Bronchial epithelial cell (primary cell): Measurements from ENCODE around the gene ABTB2. TPM values are rescaled to one million over a fixed set of nuclear protein-coding genes. Genes with fewer than 3 reads are reported as not detected.

ENCODE experiments used
- DNase-seq: peaks from one replicate; pipeline ENCODE4 v3.0.0-alpha.2; 2010; ENCODE audit warnings: low read depth
- FAIRE-seq: peaks from 2 replicates; lab custom pipeline; 2011; peaks lifted over from hg19 to GRCh38; lab: Jason Lieb, UNC
- H3K27me3 ChIP-seq: 2 replicates; pipeline ENCODE4 v1.5.1; 2011; ENCODE audit warnings: low read length; ENCODE audit not compliant: control insufficient read depth, insufficient read depth
- H3K36me3 ChIP-seq: 2 replicates; pipeline ENCODE4 v1.5.1; 2011; ENCODE audit warnings: low read length; ENCODE audit not compliant: control insufficient read depth, insufficient read depth
- H3K4me3 ChIP-seq: 2 replicates; pipeline ENCODE4 v1.5.1; 2011; ENCODE audit warnings: mild to moderate bottlenecking, low read depth, low read length, control low read depth
- total RNA-seq: library from RNA; depleted of rRNA; stranded (reverse); fragments of >200 nt; gene quantifications from 2 replicates; pipeline ENCODE4 v1.2.1, GENCODE V29; 2014
- TF ChIP-seq, protein P1 (sequence below): IDR thresholded peaks from 2 replicates; pipeline ENCODE4 v1.5.1; 2011; ENCODE audit warnings: mild to moderate bottlenecking, moderate library complexity, low read length, control low read depth, inconsistent platforms; ENCODE audit not compliant: insufficient read depth, severe bottlenecking

The ABTB2 gene
- total RNA-seq, 1 donor from 2014 or later, result 0.53 TPM

DNA sequence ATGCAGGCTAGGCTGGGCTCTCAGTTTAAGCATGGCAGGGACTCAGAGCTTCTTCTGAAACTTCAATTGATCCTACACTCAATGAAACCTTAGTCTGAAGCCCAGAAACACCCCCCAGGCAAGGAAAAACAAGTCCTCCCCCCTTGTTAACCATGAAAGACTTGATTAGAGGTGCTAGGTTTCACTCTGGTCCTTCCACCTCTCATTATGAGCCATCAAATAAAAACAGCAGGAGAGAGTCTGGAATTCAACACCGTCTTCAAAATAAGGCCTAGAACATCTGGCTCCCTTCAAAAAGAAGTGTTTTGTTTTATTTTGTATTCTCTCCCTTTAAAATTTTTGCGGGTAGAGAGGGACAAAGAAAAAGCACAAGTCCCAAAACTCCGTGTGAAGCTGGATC is 156.7 kb downstream of the ABTB2 start:
- TF ChIP-seq, protein P1, sequence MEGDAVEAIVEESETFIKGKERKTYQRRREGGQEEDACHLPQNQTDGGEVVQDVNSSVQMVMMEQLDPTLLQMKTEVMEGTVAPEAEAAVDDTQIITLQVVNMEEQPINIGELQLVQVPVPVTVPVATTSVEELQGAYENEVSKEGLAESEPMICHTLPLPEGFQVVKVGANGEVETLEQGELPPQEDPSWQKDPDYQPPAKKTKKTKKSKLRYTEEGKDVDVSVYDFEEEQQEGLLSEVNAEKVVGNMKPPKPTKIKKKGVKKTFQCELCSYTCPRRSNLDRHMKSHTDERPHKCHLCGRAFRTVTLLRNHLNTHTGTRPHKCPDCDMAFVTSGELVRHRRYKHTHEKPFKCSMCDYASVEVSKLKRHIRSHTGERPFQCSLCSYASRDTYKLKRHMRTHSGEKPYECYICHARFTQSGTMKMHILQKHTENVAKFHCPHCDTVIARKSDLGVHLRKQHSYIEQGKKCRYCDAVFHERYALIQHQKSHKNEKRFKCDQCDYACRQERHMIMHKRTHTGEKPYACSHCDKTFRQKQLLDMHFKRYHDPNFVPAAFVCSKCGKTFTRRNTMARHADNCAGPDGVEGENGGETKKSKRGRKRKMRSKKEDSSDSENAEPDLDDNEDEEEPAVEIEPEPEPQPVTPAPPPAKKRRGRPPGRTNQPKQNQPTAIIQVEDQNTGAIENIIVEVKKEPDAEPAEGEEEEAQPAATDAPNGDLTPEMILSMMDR, result no peak
- no peak for FAIRE-seq
- DNase-seq, result no peak
- H3K4me3 ChIP-seq, result no peak overlapping the region
- no peaks in the 10 kb centered on the region for H3K36me3 ChIP-seq
- H3K27me3 ChIP-seq, result no peaks in the 10 kb centered on the region

DNA sequence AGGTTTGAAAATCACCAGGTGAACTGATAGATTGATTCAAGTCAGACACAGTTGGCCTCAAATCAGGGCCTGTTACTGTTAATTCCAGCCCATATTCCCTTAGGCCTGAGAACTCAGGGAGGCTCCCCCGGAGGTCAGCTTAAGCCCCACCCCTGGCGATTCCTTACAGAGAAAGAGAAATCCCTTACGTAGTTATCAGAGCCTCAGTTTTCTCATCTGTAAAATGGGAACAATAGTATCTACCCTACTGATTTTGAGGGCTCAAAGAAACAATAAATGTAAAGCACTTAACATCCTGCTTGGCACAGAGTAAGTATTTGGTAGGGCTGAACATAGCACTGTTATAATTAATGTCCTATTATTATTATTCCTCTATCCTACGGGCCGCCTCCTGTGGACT is 158.3 kb downstream of the ABTB2 start:
- no peak for DNase-seq
- no peaks in the 10 kb centered on the region for H3K36me3 ChIP-seq
- no peak for FAIRE-seq
- no peaks in the 10 kb centered on the region for H3K27me3 ChIP-seq
- H3K4me3 ChIP-seq, result no peak overlapping the region
- TF ChIP-seq, protein P1, result no peak

DNA sequence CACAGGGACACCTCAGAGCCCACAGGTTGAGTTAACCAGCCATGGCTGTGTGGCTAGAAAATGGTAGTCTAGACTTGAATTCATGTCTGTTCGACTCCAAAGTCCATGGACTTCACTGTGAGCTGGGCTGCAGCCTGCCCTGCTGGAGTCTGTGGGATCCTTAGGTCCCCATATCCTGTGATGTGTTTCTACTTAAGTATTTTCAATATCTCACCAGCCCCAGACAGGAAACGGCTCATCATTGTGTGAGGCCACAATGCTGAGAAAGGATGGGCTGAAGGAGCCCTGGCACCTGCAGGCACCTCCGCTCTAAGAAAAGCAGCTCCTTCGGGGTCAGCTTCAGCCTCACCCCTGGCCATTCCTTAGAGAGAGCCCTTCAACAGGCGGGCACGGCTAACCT is 159.3 kb downstream of the ABTB2 start:
- FAIRE-seq, result no peak
- no peaks in the 10 kb centered on the region for H3K36me3 ChIP-seq
- TF ChIP-seq, protein P1, result no peak
- H3K27me3 ChIP-seq, result no peaks in the 10 kb centered on the region
- DNase-seq, result no peak
- H3K4me3 ChIP-seq, result no peak overlapping the region

DNA sequence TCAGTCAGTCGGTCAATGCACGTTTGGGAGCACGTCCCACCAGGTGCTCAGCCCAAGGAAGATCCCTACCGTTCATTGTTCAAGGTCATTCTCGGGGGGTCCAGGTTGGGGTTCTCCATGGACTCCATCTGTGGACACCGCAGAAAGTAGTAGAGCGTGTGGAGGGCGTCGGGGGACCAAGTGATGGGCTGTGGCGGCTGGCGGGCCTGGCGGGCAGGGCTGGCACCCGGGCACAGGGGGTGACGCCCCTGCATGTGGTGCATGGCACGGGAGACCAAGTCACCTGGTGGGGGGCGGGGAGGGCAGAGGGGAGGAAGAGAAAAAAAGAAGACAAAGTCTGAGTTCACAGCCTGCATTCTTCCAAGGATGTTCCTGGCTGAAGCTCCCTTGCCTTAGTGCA is 160.6 kb downstream of the ABTB2 start:
- Histone ChIP-seq H3K36me3 (no peaks in the 10 kb centered on the region), H3K4me3 (no peak overlapping the region), H3K27me3 (no peaks in the 10 kb centered on the region)
- TF ChIP-seq, protein P1, result no peak
- FAIRE-seq (no peak), DNase-seq (no peak)

DNA sequence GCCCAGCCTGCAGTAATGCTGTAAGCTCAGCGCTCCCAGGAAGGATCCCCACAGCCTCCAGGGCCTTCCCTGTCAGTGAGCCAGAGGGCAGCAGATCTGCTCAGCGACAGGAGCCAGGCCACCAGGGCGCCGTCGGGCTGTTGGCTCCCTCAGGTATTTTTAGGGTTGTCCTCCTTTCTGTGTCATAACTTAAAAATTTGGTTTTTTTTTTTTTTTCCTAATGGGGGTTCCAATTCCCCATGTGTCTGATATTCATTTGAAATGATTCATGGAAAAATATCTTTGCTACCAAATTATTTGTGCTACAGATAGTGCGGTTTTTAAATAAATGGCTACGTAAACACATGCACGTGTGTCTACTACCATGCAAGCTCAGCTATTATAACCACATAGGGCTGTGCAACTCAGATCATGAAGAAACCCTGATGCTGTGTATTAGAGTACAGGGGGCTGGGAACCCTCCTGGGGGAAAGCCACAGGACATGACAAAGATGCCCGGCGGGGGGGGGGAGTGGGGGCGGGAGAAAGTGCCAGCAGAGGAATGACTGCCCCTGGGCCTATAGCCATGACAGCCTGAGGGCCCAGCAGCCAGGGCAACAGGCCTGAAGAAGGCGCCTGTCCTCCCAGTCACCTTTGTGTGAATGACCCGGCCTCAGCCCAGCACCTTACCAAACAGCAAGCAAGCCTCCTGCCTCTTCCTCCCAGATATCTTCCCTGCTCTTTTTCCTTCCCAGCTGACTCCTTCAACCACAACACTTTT is 163.1 kb downstream of the ABTB2 start:
- H3K4me3 ChIP-seq, result no peak overlapping the region
- DNase-seq (no peak), FAIRE-seq (no peak)
- no peaks in the 10 kb centered on the region for H3K36me3 ChIP-seq
- H3K27me3 ChIP-seq, result no peaks in the 10 kb centered on the region
- TF ChIP-seq, protein P1, result no peak
